Dendritic cell treated with granulocyte-macrophage colony-stimulating factor and Interleukin-4, amounts not matched to agents 40 ng/mL and 50 ng/mL, for 4 days (primary cell): ENCODE data around the gene TUBB2A.
"Not testable (repeated sequence)": the region's sequence is repeated elsewhere in the genome, so short reads cannot be mapped to it uniquely, and the experiment has no call there.

Experiments used
- H3K27ac Mint-ChIP-seq: one replicate; pipeline ENCODE4 v1.8.0; 2022; ENCODE audit warnings: mild to moderate bottlenecking, mixed read lengths
- H3K27me3 Mint-ChIP-seq: one replicate; pipeline ENCODE4 v1.8.0; 2022; ENCODE audit warnings: mild to moderate bottlenecking, mixed read lengths
- H3K36me3 Mint-ChIP-seq: one replicate; pipeline ENCODE4 v1.8.0; 2022; ENCODE audit warnings: low read depth, mixed read lengths
- H3K4me1 Mint-ChIP-seq: one replicate; pipeline ENCODE4 v1.8.0; 2022; ENCODE audit warnings: low read depth, mixed read lengths
- H3K4me3 Mint-ChIP-seq: one replicate; pipeline ENCODE4 v1.8.0; 2022; ENCODE audit warnings: mild to moderate bottlenecking, moderate library complexity, mixed read lengths
- H3K9me3 Mint-ChIP-seq: one replicate; pipeline ENCODE4 v1.8.0; 2022; ENCODE audit warnings: mixed read lengths
- intact Hi-C: fragments of 100-400 bp; cut with micrococcal nuclease; formaldehyde crosslinking; loops from one replicate; pipeline ENCODE4 v1.15.0; 2022

The TUBB2A gene

DNA sequence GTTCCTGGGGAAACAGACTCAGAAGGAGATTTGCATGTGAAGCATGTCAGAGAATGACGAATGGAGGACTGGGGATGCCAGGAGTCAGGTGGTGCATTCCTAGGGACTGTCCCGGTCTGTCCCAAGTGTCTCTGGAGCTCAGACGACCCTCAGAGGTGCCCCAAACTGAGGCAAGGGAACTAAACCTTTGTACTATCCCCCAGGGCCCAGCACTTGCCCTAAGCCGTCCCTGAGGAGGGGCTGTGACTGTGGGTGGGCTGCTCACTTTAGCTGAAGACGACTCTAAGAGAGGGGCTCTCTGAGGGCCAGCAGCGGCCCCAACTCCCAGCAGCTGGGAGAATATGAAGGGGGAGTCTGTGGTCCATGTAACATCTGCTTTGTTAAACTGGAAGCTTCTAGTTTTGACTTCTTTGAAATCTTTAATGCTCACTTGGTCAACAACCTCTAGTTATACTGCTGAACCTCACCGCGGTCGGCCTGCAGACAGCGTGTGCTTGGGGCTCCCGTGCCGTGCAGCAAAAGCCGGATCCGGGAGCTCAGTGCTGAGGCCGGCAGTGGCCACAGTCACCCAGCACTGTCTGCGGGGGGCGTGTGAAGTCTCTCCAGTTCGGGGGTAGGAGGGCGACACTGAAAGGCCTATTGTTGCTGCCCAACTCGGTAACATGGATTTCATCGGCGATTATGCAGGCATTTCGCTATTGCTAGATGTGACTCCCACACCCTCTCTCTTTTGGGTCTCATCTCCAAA is 35.9 kb upstream of the TUBB2A start:
- intact Hi-C loops = no loop called here
- no peaks in the 10 kb centered on the region for H3K4me1 Mint-ChIP-seq
- H3K36me3 Mint-ChIP-seq = no peaks in the 10 kb centered on the region

DNA sequence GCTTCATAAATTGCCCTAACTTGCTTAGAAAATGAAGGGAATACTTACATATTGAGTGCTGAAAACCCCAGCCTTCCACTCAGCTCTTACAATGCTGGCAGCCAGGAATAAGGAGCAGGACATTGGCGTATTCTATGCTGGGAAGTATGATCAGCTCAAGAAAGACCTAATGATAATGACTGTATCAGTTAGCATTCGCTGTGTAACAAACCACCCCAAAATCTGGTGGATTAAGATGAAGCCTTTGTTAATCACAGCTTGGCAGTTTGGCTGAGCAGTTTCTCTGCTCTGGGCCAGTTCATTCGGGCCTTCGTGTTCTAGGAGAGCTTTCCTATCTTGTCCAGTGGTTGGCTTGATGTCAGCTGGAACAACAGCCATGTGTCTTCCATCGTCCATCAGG is 33.4 kb upstream of the TUBB2A start:
- Mint-ChIP-seq H3K9me3 (no peaks in the 10 kb centered on the region), H3K4me3 (no peak overlapping the region), H3K27me3 (peaks cover 10% of the 10 kb centered on the region), H3K27ac (no peak overlapping the region), H3K4me1 (no peaks in the 10 kb centered on the region), H3K36me3 (no peaks in the 10 kb centered on the region)
- intact Hi-C loops = no loop called here

More for the DNA sequence above, 35.9 kb upstream of the TUBB2A start:
- H3K4me3 Mint-ChIP-seq = no peak overlapping the region
- H3K9me3 Mint-ChIP-seq = no peaks in the 10 kb centered on the region
- H3K27me3 Mint-ChIP-seq = peaks cover 7% of the 10 kb centered on the region
- no peak overlapping the region for H3K27ac Mint-ChIP-seq

DNA sequence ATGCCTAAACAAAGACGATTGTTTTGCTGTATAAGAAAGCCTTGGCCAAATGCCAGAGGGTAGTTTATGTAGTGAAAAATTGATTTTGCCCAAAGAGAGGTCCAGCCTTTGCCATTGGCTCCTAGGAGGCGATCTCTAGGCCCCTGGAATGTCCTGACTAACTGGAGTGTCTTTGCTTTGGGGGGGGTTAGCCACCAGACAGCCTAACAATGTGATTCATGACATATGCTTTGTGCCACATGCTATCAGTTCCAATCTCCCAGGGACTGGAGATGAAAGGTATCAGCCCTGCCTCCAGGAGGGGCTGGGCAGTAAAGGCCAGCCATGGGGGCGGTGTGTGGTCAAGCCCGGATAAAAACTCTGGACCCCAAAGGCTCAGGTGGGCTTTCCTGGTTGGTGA is 32.7 kb upstream of the TUBB2A start:
- Mint-ChIP-seq H3K27me3 (peaks cover 15% of the 10 kb centered on the region), H3K27ac (no peak overlapping the region), H3K9me3 (no peaks in the 10 kb centered on the region), H3K36me3 (no peaks in the 10 kb centered on the region), H3K4me3 (no peak overlapping the region), H3K4me1 (no peaks in the 10 kb centered on the region)
- intact Hi-C loops = no loop called here

GRCh38 chr6:3189192-3189591 is 31.8 kb upstream of the TUBB2A start:
- H3K27me3 Mint-ChIP-seq = peaks cover 19% of the 10 kb centered on the region
- H3K36me3 Mint-ChIP-seq, H3K27ac Mint-ChIP-seq, intact Hi-C loops, H3K4me3 Mint-ChIP-seq, H3K9me3 Mint-ChIP-seq, H3K4me1 Mint-ChIP-seq: not testable (repeated sequence)

GRCh38 chr6:3188262-3188661 is 30.9 kb upstream of the TUBB2A start:
- H3K27ac Mint-ChIP-seq = no peak overlapping the region
- H3K4me1 Mint-ChIP-seq = no peaks in the 10 kb centered on the region
- no peaks in the 10 kb centered on the region for H3K9me3 Mint-ChIP-seq
- intact Hi-C loops = no loop called here
- H3K4me3 Mint-ChIP-seq = no peak overlapping the region
- peaks cover 23% of the 10 kb centered on the region for H3K27me3 Mint-ChIP-seq
- H3K36me3 Mint-ChIP-seq = no peaks in the 10 kb centered on the region

DNA sequence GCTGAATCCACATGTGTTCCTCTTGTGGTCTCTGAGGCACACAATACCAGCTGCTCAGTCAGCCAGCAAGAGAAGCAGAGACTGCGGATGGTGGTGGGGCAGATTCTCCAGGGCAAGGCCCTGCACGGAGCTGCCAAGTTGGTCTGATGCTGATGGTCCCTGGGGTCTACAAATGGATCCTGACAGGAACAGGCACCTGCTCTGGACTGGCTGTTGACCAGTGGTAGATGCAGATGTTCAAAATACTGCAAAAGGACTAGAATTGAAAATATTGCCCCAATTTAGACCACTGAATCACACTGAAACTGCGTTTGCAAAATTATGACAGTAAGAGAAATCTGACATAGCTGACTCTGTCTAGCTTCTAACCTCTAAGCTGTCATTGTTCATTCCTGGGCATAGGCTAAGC is 29.6 kb upstream of the TUBB2A start:
- Mint-ChIP-seq H3K4me1 (no peaks in the 10 kb centered on the region), H3K27me3 (peaks cover 23% of the 10 kb centered on the region), H3K27ac (no peak overlapping the region), H3K4me3 (no peak overlapping the region), H3K36me3 (no peaks in the 10 kb centered on the region), H3K9me3 (no peaks in the 10 kb centered on the region)
- intact Hi-C loops = no loop called here

GRCh38 chr6:3183066-3183465 is 25.7 kb upstream of the TUBB2A start:
- Mint-ChIP-seq H3K36me3 (no peaks in the 10 kb centered on the region), H3K27me3 (peaks cover 40% of the 10 kb centered on the region), H3K27ac (no peak overlapping the region), H3K4me1 (no peaks in the 10 kb centered on the region), H3K4me3 (no peak overlapping the region), H3K9me3 (no peaks in the 10 kb centered on the region)
- intact Hi-C loops = no loop called here

GRCh38 chr6:3181105-3181504 is 23.8 kb upstream of the TUBB2A start:
- Mint-ChIP-seq H3K36me3 (no peaks in the 10 kb centered on the region), H3K4me1 (peaks cover 6% of the 10 kb centered on the region), H3K27me3 (peaks cover 37% of the 10 kb centered on the region), H3K27ac (no peak overlapping the region), H3K9me3 (no peaks in the 10 kb centered on the region), H3K4me3 (no peak overlapping the region)
- intact Hi-C loops = no loop called here

DNA sequence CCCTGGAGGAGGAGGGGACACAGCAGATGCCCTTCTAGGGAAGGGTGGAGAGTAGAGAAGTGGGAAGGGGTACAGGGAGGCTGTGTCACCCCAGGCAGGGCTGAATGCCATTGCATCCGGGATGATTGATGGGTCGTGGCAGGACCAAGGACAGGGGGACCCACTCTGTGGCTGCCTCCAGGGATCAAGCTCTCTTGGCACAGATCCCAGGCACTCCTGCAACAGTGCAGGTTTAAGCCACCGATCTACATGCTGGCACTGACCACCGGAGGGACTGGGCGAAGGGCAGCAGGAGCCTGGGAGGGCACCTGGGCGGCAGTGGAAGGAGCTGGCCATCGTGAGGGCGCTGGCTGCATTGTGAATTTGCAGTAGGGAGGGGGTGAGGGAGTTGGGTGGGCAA is 22.6 kb upstream of the TUBB2A start:
- intact Hi-C loops, H3K4me1 Mint-ChIP-seq, H3K4me3 Mint-ChIP-seq, H3K36me3 Mint-ChIP-seq, H3K27ac Mint-ChIP-seq, H3K9me3 Mint-ChIP-seq: not testable (repeated sequence)
- peaks cover 32% of the 10 kb centered on the region for H3K27me3 Mint-ChIP-seq

- H3K9me3 Mint-ChIP-seq, H3K4me1 Mint-ChIP-seq, intact Hi-C loops, H3K27ac Mint-ChIP-seq, H3K4me3 Mint-ChIP-seq, H3K36me3 Mint-ChIP-seq: not testable (repeated sequence)
- peaks cover 24% of the 10 kb centered on the region for H3K27me3 Mint-ChIP-seq
Observed at GRCh38 chr6:3178666-3179065, 21.3 kb upstream of the TUBB2A start.

- H3K27ac Mint-ChIP-seq = no peak overlapping the region
- no peaks in the 10 kb centered on the region for H3K9me3 Mint-ChIP-seq
- H3K27me3 Mint-ChIP-seq = peaks cover 25% of the 10 kb centered on the region
- peaks cover 6% of the 10 kb centered on the region for H3K4me1 Mint-ChIP-seq
- intact Hi-C loops = no loop called here
- no peak overlapping the region for H3K4me3 Mint-ChIP-seq
- H3K36me3 Mint-ChIP-seq = no peaks in the 10 kb centered on the region
Observed at GRCh38 chr6:3176562-3177355, 19.4 kb upstream of the TUBB2A start.

- H3K4me1 Mint-ChIP-seq = peaks cover 6% of the 10 kb centered on the region
- intact Hi-C loops = no loop called here
- no peaks in the 10 kb centered on the region for H3K36me3 Mint-ChIP-seq
- H3K4me3 Mint-ChIP-seq = no peak overlapping the region
- H3K9me3 Mint-ChIP-seq = no peaks in the 10 kb centered on the region
- H3K27ac Mint-ChIP-seq = no peak overlapping the region
- peaks cover 21% of the 10 kb centered on the region for H3K27me3 Mint-ChIP-seq
Observed at GRCh38 chr6:3175715-3176402, 18.5 kb upstream of the TUBB2A start.

GRCh38 chr6:3173636-3174089 is 16.3 kb upstream of the TUBB2A start:
- H3K27me3 Mint-ChIP-seq, H3K4me3 Mint-ChIP-seq, H3K36me3 Mint-ChIP-seq, intact Hi-C loops, H3K27ac Mint-ChIP-seq, H3K4me1 Mint-ChIP-seq, H3K9me3 Mint-ChIP-seq: not testable (repeated sequence)

- H3K36me3 Mint-ChIP-seq = not testable (repeated sequence)
Observed at GRCh38 chr6:3172789-3173188, 15.4 kb upstream of the TUBB2A start.

More at GRCh38 chr6:3172789-3173188, 15.4 kb upstream of the TUBB2A start:
- H3K27ac Mint-ChIP-seq, H3K9me3 Mint-ChIP-seq, H3K4me3 Mint-ChIP-seq, H3K27me3 Mint-ChIP-seq, intact Hi-C loops, H3K4me1 Mint-ChIP-seq: not testable (repeated sequence)
